Medulla oblongata (tissue), 1 donor: ENCODE data around the gene DDX21.
"Not testable (repeated sequence)": the region's sequence is repeated elsewhere in the genome, so short reads cannot be mapped to it uniquely, and the experiment has no call there.

ENCODE experiments used
- DNase-seq: peaks from one replicate; pipeline ENCODE4 v3.0.0-alpha.2; 2015; ENCODE audit errors: extremely low spot score

The DDX21 gene

DNA sequence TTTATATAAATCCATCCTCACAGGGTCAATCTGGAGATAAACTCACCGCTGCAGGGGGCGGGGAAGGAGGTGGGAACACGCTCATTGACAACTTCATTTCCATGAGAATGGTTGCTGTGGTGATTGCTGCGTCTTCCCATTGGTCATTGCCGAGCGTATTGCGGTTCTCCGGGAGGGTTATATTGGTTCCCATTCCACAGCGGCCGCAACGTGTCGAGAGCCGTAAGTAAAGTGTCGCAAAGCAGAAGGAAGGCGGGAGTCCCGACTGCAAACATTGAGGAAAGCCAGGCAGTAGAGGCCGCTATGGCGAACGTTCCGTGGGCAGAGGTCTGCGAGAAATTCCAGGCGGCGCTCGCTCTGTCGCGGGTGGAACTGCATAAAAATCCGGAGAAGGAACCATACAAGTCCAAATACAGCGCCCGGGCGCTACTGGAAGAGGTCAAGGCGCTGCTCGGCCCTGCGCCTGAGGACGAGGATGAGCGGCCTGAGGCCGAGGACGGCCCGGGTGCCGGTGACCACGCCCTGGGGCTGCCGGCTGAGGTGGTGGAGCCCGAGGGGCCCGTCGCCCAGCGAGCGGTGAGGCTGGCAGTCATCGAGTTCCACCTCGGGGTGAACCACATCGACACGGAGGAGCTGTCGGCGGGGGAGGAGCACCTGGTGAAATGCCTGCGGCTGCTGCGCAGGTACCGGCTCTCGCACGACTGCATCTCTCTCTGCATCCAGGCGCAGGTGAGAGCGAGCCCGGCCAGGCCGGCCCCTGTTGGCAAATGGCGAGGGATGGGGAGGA, 32.8 kb downstream of the DDX21 start, which contains the start of gene KIFBP:
TSS of gene KIFBP (plus strand) at position 274 of the 787 bp plus-strand sequence. CDS start at position 304, 30 bp downstream.
- DNase-seq, result peak; percentile 99

- DNase-seq, result peak; percentile 8
Observed at GRCh38 chr10:68989317-68989990, 33.5 kb downstream of the DDX21 start.

GRCh38 chr10:68992636-68993440, 36.9 kb downstream of the DDX21 start:
- peak; percentile 13 for DNase-seq

GRCh38 chr10:68997211-68997610, 41.2 kb downstream of the DDX21 start:
- DNase-seq, result no peak

DNA sequence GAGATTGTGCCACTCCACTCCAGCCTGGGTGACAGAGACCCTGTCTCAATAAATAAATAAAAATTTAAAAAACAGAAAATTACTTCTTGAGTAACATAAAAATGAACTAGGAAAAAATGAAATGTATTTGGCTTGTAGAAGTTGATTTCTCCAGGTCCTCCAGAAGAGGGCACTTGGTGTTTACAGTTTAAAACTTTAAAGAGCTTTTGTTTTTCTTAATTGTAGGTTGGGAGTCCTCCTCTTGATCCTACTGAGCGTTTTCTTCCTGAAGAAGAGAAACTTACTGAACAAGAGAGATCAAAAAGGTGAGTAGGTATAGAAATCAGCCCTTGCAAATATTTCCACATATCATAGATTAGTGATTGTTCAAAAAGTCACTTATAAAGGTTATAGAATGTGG, 48.9 kb downstream of the DDX21 start:
- peak; percentile 47 for DNase-seq

GRCh38 chr10:69005704-69006485, 49.9 kb downstream of the DDX21 start:
- no peak for DNase-seq

GRCh38 chr10:69007260-69007659, 51.3 kb downstream of the DDX21 start:
- DNase-seq, result no peak

DNA sequence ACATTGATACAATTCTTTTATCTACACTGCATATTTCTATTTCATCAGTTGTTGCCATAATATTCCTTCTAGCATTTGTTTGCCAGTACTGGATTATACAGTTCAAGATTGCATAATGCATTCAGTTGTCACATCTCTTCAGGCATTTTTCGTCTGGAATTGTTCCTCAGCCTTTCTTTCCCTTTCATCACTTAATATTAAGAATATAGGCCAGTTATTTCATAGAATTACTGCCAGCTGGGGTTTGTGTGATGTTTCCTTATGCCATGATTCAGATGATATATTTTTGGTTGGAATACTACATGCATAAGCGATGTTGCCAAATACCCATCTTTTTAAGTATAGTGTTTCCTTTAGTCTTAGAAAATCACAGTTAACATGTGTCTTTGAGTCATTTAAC, 53.4 kb downstream of the DDX21 start:
- no peak for DNase-seq

DNA sequence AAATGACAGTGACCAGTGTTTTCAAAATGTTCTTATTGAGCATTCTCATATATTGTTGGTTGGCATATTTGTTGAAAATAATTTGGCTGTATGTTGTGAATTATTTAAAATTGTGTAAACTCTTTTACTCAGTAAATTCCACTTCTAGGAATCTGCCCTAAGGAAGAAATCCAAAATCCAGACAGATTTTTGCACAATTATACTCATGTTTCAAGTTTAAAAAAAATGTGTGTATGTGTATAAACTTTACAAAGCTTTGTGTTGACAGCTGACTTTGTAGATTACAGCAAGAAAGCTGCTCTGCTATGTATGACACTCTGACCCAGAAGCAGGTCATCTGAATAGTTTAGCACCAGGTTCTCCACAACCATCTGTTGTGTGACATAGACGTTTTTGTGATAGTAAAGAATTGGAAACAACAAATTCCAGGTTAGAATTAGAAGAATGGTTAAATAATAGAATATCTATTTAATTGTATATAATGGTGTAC, 54.2 kb downstream of the DDX21 start:
- no peak for DNase-seq

DNA sequence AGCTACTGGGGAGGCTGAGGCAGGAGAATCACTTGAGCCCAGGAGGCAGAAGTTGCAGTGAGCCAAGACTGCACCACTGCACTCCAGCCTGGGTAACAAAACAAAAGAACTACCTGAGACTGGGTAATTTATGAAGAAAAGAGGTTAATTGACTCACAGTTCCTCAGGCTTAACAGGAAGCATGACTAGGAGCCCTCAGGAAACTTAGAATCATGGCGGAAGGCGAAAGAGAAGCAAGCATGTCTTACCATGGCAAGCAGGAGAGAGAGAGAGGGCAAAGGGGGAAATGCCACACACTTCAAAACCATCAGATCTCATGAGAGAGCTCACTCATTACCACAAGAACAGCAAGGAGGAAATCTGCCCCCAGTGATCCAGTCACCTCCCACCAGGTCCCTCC, 56.8 kb downstream of the DDX21 start:
- not testable (repeated sequence) for DNase-seq

GRCh38 chr10:69014171-69014570, 58.2 kb downstream of the DDX21 start:
- DNase-seq, result no peak

DNA sequence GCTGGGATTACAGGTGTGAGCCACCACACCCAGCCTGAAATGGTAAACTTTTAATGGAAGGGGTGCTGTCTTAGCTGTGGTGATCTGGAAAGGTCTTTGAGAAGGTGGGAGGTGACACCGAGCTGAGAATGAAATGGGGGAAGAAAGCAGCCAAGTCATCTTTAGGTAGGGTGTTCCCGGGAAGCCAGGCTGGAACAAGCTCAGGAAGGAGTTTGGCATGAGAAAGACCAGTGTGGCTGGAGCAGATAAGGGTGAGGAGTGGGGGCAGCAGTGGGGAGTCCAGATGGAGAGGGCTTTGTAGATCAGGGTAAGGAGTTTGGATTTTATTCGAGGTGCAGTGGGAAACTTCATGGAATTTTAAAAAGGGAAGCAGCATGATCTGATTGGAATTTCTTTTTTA, 62.6 kb downstream of the DDX21 start:
- DNase-seq, result no peak

DNA sequence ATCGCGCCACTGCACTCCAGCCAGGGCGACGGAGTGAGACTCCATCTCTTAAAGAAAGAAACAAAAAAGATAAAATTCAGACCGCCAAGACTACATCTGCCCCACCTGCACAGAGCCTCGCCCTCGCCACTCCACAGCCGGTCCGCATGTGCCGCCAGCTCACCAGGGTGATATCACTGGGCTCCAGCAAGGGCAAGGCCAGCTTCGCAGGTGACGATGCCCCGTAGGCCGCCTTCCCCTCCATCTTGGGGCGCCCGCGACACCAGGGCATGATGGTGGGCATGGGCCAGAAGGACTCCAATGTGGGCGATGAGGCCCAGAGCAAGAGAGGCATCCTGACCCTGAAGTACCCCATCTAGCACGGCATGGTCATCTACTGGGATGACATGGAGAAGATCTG, 66.6 kb downstream of the DDX21 start:
- no peak for DNase-seq

DNA sequence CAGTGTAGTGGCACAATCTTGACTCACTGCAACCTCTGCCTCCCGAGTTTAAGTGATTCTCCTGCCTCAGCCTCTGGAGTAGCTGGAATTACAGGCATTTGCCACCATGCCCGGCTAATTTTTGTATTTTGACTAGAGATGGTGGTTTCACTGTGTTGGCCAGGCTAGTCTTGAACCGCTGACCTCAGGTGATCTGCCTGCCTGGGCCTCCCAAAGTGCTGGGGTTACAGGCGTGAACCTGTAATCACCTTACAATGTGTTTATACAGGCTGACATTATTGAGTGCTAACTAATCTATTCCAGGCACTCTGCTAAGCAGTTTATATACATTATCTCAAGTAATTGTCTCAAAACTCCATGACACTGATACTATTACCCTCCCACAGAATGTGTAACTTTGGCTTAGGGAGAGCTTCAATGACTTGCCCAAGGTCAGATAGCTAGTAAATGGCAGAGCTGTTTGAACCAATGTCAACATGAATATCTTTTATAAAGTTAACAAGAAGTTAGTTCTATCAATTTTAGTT, 69.5 kb downstream of the DDX21 start:
- DNase-seq, result no peak

DNA sequence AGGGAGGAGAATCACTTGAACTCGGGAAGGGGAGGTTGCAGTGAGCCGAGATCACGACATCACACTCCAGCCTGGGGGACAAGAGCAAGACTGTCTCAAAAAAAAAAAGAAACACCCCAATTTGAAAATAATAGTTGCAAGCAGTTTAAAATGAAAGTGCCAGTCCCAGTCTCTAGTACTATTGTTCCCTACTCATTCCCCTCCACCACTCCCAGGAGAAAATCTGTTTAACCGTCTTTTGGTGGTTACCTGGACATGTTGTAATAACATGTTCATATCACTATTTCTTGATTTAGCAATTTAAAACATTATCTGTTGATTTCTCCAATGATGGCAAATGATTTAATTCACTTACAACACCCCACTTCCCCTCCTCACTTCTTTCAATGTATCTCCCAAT, 77.3 kb downstream of the DDX21 start:
- DNase-seq, result no peak
